GM12878 (cell line): Measurements from ENCODE around the gene SCLT1. TPM values are rescaled to one million over a fixed set of nuclear protein-coding genes. Genes with fewer than 3 reads are reported as not detected.

Experiments
- ATAC-seq: fragments of 200-7000 bp; cut with Tn5 transposase; 3 replicates; pipeline ENCODE4 v1.9.1; 2020; ENCODE audit warnings: mild to moderate bottlenecking, moderate library complexity
- BruUV-seq: library from RNA; stranded (reverse); fragments of 400-500 nt; replicated peaks from 2 replicates; lab custom pipeline; 2021; lab: Mats Ljungman, UMichigan
- CTCF ChIA-PET: fragments of 300-600 bp; sonication (Branson Sonifier 250); formaldehyde crosslinking; extraction: SDS; loops from one replicate; lab custom pipeline; 2021; ENCODE audit warnings: inconsistent platforms; lab: Yijun Ruan, JAX
- POLR2A ChIA-PET: fragments of 350-600 bp; formaldehyde crosslinking; extraction: SDS; loops from one replicate; lab custom pipeline; 2021; ENCODE audit warnings: inconsistent platforms; lab: Charles Lee
- RAD21 ChIA-PET: fragments of 300-600 bp; sonication (Branson Sonifier 250); formaldehyde crosslinking; loops from one replicate; lab custom pipeline; 2023; ENCODE audit warnings: antibody characterized with exemption; ENCODE audit not compliant: unreplicated experiment; lab: Charles Lee
- SMC1A ChIA-PET: fragments of 300-600 bp; sonication (Branson Sonifier 250); formaldehyde crosslinking; loops from one replicate; lab custom pipeline; 2023; ENCODE audit not compliant: unreplicated experiment, uncharacterized antibody; lab: Charles Lee
- DNase-seq: peaks from one replicate; pipeline ENCODE4 v3.0.0-alpha.2; 2011; ENCODE audit warnings: low read depth, low spot score
- FAIRE-seq: peaks from 3 replicates; lab custom pipeline; 2011; peaks lifted over from hg19 to GRCh38; lab: Jason Lieb, UNC
- H2AFZ ChIP-seq: 2 replicates; pipeline ENCODE4 v1.6.0; 2011; ENCODE audit warnings: low read depth, low read length, control low read depth; ENCODE audit not compliant: control insufficient read depth
- H3K27ac ChIP-seq: 2 replicates; pipeline ENCODE4 v1.5.1; 2011; ENCODE audit warnings: control low read depth; ENCODE audit not compliant: control insufficient read depth, insufficient read depth
- H3K27me3 ChIP-seq, 2 experiments: replicated peaks in 1 of 2; 2 replicates each; pipeline versions ENCODE4 v1.6.0 to v1.6.1; 2011; ENCODE audit warnings: low read length in 1 of 2; ENCODE audit not compliant: control insufficient read depth in 2 of 2, insufficient read depth in 2 of 2
- H3K36me3 ChIP-seq, 2 experiments: 2 replicates each; pipeline ENCODE4 v1.5.1; 2011; ENCODE audit warnings: low read length in 1 of 2; ENCODE audit not compliant: control insufficient read depth in 2 of 2, insufficient read depth in 2 of 2
- H3K4me1 ChIP-seq: 2 replicates; pipeline ENCODE4 v1.6.1; 2011; ENCODE audit warnings: mild to moderate bottlenecking, low read length, moderate library complexity, mixed read lengths; ENCODE audit not compliant: control insufficient read depth, insufficient read depth
- H3K4me2 ChIP-seq: 2 replicates; pipeline ENCODE4 v1.6.0; 2011; ENCODE audit warnings: control low read depth; ENCODE audit not compliant: control insufficient read depth, insufficient read depth
- H3K4me3 ChIP-seq: fragments of 200-600 bp; sonication (generic); 2 replicates; pipeline ENCODE4 v1.5.1; 2016
- H3K79me2 ChIP-seq: 2 replicates; pipeline ENCODE4 v1.6.0; 2011; ENCODE audit warnings: low read length; ENCODE audit not compliant: control insufficient read depth, insufficient read depth
- H3K9ac ChIP-seq: 2 replicates; pipeline ENCODE4 v1.8.0; 2011; ENCODE audit warnings: low read length, control low read depth, mixed read lengths; ENCODE audit not compliant: control insufficient read depth, insufficient read depth
- H3K9me3 ChIP-seq: replicated peaks from 3 replicates; pipeline ENCODE4 v1.5.1; 2011; ENCODE audit warnings: mild to moderate bottlenecking, low read length; ENCODE audit not compliant: control insufficient read depth, insufficient read depth
- H4K20me1 ChIP-seq: 2 replicates; pipeline ENCODE4 v1.6.0; 2011; ENCODE audit not compliant: control insufficient read depth, insufficient read depth
- ATF2 ChIP-seq: IDR thresholded peaks from 2 replicates; pipeline ENCODE4 v1.6.1; 2012; ENCODE audit warnings: low read length, inconsistent platforms
- BCL11A ChIP-seq: IDR thresholded peaks from 2 replicates; pipeline ENCODE4 v1.6.1; 2011; ENCODE audit warnings: low read depth, low read length
- FOS ChIP-seq: IDR thresholded peaks from 3 replicates; pipeline ENCODE4 v1.6.1; 2011; ENCODE audit warnings: borderline replicate concordance; ENCODE audit not compliant: insufficient read length; ENCODE audit errors: extremely low read depth
- PKNOX1 ChIP-seq: fragments of 450-650 bp; IDR thresholded peaks from 2 replicates; pipeline ENCODE4 v1.6.1; 2016; ENCODE audit warnings: mild to moderate bottlenecking
- SMAD1 ChIP-seq: fragments of 450-650 bp; IDR thresholded peaks from 2 replicates; pipeline ENCODE4 v1.6.1; 2018; ENCODE audit warnings: mild to moderate bottlenecking, low read depth; ENCODE audit not compliant: partially characterized antibody
- WRNIP1 ChIP-seq: IDR thresholded peaks from 2 replicates; pipeline ENCODE4 v1.6.1; 2011; ENCODE audit warnings: low read depth, low read length, improper control_type of control experiment, borderline replicate concordance
- WGBS: methylation state at CpG from one replicate; pipeline ENCODE4 v1.1.6; 2016; ENCODE audit warnings: low lambda C conversion rate; ENCODE audit not compliant: insufficient replicate concordance, insufficient coverage; ENCODE audit errors: missing lambda C conversion rate; 5-methylcytosine and 5-hydroxymethylcytosine counted together
- in situ Hi-C: fragments of 300-500 bp; cut with MboI; formaldehyde crosslinking; loops from 9 replicates; pipeline ENCODE4 v1.14.3; 2018; ENCODE audit warnings: mixed read lengths
- intact Hi-C: fragments of 100-400 bp; cut with micrococcal nuclease; formaldehyde crosslinking; loops from one replicate; pipeline ENCODE4 v1.14.2; 2022; ENCODE audit not compliant: unreplicated experiment
- polyA plus RNA-seq, 11 experiments: library from polyadenylated mRNA; depleted of rRNA in 4 of 11; unstranded in 6 of 11; stranded (reverse) in 5 of 11; fragments of >200 nt; fragmentation: Nextera tagmentation in 4 of 11; fragmentation: Illumina TruSeq in 1 of 11; extraction: Ambion mirVana in 4 of 11; extraction: Trizol in 1 of 11; gene quantifications; 1 replicate in 1 of 11; 2 replicates in 10 of 11; pipeline versions ENCODE4 v1.2.1 to v1.2.3, GENCODE V29; 2011 to 2016; ENCODE audit warnings: inconsistent platforms in 2 of 11, missing spikeins in 2 of 11, low read depth in 1 of 11
- total RNA-seq, 4 experiments: library from RNA; depleted of rRNA in 3 of 4; stranded (reverse); fragments of >200 nt in 3 of 4; fragmentation: Illumina TruSeq in 1 of 4; extraction: Trizol in 1 of 4; gene quantifications; 2 replicates each; pipeline versions ENCODE4 v1.2.1 to v1.2.3, GENCODE V29; 2013 to 2021
- TF ChIP-seq, protein P1 (sequence below): IDR thresholded peaks from 2 replicates; pipeline ENCODE4 v1.6.1; 2011; ENCODE audit warnings: low read depth, low read length, improper control_type of control experiment, borderline replicate concordance
- TF ChIP-seq, protein P2 (sequence below): fragments of 450-650 bp; formaldehyde crosslinking; IDR thresholded peaks from 2 replicates; pipeline ENCODE4 v1.5.0; 2022; ENCODE audit warnings: mild to moderate bottlenecking, missing genetic modification characterization
- TF ChIP-seq, protein P3 (sequence below): IDR thresholded peaks from 2 replicates; pipeline ENCODE4 v1.6.1; 2011; ENCODE audit warnings: borderline replicate concordance, low read depth, mild to moderate bottlenecking, moderate library complexity, low read length; ENCODE audit not compliant: insufficient read depth, poor library complexity, severe bottlenecking
- TF ChIP-seq, protein P4 (sequence below), 3 experiments: IDR thresholded peaks in 2 of 3; conservative IDR thresholded peaks in 1 of 3; 2 replicates each; pipeline ENCODE4 v1.5.1; 2011; ENCODE audit warnings: low read depth in 3 of 3, low read length in 3 of 3, mild to moderate bottlenecking in 3 of 3, control low read depth in 2 of 3, moderate library complexity in 2 of 3, inconsistent platforms in 1 of 3, mixed read lengths in 1 of 3; ENCODE audit not compliant: control insufficient read depth in 2 of 3, insufficient read depth in 1 of 3; ENCODE audit errors: extremely low read depth in 1 of 3

Gene SCLT1
- total and polyA plus RNA-seq, 10 of the 15 experiments (the other 5 are each of a cell fraction or from before 2014, with no cell fraction given) = 7.8 to 31.4 (median 19.6) TPM

DNA sequence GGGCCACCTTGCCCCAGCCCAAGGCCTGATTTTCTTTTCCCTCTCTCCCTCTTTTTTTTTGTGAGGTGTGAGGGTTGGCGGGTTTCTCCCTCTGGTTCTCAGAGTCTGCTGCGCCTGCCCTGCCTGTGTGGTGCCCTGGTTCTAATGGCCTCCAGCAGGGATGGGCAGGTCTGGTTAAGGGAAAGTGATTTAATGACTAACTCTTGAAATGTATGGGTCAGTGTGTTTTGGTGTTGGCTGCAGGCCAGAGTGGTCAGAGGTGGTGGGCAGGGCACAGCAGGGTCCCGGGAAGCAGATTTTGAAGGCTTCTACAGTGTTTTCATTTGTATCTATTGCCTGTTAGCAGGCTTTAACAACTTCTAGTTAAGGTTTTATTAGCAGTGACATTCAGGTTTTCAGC lies 244.9 kb downstream of the SCLT1 start:
- no peaks in the 10 kb centered on the region for H3K4me1 ChIP-seq
- H3K4me3 ChIP-seq = no peak overlapping the region
- H3K79me2 ChIP-seq = no peaks in the 10 kb centered on the region
- FAIRE-seq (no peak), ATAC-seq (no peak), DNase-seq (no peak)
- TF ChIP-seq SMAD1 = no peak
- no peak for TF ChIP-seq BCL11A
- TF ChIP-seq FOS = no peak
- TF ChIP-seq, protein P1, sequence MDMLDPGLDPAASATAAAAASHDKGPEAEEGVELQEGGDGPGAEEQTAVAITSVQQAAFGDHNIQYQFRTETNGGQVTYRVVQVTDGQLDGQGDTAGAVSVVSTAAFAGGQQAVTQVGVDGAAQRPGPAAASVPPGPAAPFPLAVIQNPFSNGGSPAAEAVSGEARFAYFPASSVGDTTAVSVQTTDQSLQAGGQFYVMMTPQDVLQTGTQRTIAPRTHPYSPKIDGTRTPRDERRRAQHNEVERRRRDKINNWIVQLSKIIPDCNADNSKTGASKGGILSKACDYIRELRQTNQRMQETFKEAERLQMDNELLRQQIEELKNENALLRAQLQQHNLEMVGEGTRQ = no peak
- no peak for TF ChIP-seq WRNIP1
- no peak for TF ChIP-seq ATF2
- TF ChIP-seq PKNOX1 = no peak
- TF ChIP-seq, protein P2, sequence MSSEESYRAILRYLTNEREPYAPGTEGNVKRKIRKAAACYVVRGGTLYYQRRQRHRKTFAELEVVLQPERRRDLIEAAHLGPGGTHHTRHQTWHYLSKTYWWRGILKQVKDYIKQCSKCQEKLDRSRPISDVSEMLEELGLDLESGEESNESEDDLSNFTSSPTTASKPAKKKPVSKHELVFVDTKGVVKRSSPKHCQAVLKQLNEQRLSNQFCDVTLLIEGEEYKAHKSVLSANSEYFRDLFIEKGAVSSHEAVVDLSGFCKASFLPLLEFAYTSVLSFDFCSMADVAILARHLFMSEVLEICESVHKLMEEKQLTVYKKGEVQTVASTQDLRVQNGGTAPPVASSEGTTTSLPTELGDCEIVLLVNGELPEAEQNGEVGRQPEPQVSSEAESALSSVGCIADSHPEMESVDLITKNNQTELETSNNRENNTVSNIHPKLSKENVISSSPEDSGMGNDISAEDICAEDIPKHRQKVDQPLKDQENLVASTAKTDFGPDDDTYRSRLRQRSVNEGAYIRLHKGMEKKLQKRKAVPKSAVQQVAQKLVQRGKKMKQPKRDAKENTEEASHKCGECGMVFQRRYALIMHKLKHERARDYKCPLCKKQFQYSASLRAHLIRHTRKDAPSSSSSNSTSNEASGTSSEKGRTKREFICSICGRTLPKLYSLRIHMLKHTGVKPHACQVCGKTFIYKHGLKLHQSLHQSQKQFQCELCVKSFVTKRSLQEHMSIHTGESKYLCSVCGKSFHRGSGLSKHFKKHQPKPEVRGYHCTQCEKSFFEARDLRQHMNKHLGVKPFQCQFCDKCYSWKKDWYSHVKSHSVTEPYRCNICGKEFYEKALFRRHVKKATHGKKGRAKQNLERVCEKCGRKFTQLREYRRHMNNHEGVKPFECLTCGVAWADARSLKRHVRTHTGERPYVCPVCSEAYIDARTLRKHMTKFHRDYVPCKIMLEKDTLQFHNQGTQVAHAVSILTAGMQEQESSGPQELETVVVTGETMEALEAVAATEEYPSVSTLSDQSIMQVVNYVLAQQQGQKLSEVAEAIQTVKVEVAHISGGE (CRISPR knock-in tag) = no peak
- TF ChIP-seq, protein P3, sequence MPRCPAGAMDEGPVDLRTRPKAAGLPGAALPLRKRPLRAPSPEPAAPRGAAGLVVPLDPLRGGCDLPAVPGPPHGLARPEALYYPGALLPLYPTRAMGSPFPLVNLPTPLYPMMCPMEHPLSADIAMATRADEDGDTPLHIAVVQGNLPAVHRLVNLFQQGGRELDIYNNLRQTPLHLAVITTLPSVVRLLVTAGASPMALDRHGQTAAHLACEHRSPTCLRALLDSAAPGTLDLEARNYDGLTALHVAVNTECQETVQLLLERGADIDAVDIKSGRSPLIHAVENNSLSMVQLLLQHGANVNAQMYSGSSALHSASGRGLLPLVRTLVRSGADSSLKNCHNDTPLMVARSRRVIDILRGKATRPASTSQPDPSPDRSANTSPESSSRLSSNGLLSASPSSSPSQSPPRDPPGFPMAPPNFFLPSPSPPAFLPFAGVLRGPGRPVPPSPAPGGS = no peak
- TF ChIP-seq, protein P4, sequence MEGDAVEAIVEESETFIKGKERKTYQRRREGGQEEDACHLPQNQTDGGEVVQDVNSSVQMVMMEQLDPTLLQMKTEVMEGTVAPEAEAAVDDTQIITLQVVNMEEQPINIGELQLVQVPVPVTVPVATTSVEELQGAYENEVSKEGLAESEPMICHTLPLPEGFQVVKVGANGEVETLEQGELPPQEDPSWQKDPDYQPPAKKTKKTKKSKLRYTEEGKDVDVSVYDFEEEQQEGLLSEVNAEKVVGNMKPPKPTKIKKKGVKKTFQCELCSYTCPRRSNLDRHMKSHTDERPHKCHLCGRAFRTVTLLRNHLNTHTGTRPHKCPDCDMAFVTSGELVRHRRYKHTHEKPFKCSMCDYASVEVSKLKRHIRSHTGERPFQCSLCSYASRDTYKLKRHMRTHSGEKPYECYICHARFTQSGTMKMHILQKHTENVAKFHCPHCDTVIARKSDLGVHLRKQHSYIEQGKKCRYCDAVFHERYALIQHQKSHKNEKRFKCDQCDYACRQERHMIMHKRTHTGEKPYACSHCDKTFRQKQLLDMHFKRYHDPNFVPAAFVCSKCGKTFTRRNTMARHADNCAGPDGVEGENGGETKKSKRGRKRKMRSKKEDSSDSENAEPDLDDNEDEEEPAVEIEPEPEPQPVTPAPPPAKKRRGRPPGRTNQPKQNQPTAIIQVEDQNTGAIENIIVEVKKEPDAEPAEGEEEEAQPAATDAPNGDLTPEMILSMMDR (IDR thresholded peaks at IDR 0.05 in 2 of 3, conservative IDR thresholded peaks at IDR 0.05 in 1 of 3; ENCODE audit: control insufficient read depth in 2 of 3, extremely low read depth in 1 of 3, insufficient read depth in 1 of 3, low read depth in 3 of 3, low read length in 3 of 3) = no peak
- H2AFZ ChIP-seq = no peak overlapping the region
- 88% methylated on average over 3 of the region's 3 CpGs for WGBS
- no peaks in the 10 kb centered on the region for H3K27me3 ChIP-seq
- ChIA-PET RAD21 (no interaction called here), CTCF (interaction anchor here (1.3 kb wide), 1 partner anchor 11 kb away, joined by 3 read pairs; no protein-coding TSS in a partner anchor), POLR2A (no interaction called here), SMC1A (no interaction called here)
- peaks cover 45 to 51% of the 10 kb centered on the region in 2 experiments for H3K36me3 ChIP-seq
- H3K9ac ChIP-seq = no peak overlapping the region
- in situ Hi-C loops = no loop called here
- no peak overlapping the region for H3K4me2 ChIP-seq
- intact Hi-C loops = no loop called here
- H3K9me3 ChIP-seq = no peaks in the 10 kb centered on the region
- H3K27ac ChIP-seq = no peak overlapping the region
- H4K20me1 ChIP-seq = no peaks in the 10 kb centered on the region; the same call in 1 of the 2 replicates
- BruUV-seq = no TSS peak
